Measurements from ENCODE around the gene MAPT.
"Not testable (repeated sequence)": the region's sequence is repeated elsewhere in the genome, so short reads cannot be mapped to it uniquely, and the experiment has no call there.

Gene MAPT

GRCh38 chr17:45896803-45897693 lies 2.7 kb downstream of the MAPT start:
- DNase-seq (ENCODE audit: low read depth in 2 of 2, low spot score in 1 of 2) = no peak

- no peak for DNase-seq (ENCODE audit: low read depth in 2 of 2, low spot score in 1 of 2)
Measured at GRCh38 chr17:45900136-45900535, 5.8 kb downstream of the MAPT start.

GRCh38 chr17:45900723-45901415 lies 6.5 kb downstream of the MAPT start:
- DNase-seq (ENCODE audit: low read depth in 2 of 2, low spot score in 1 of 2) = no peak

GRCh38 chr17:45902892-45903346 lies 8.6 kb downstream of the MAPT start:
- DNase-seq (ENCODE audit: low read depth in 2 of 2, low spot score in 1 of 2) = no peak

- DNase-seq (ENCODE audit: low read depth in 2 of 2, low spot score in 1 of 2) = no peak
Measured at GRCh38 chr17:45904866-45905265, 10.5 kb downstream of the MAPT start.

GRCh38 chr17:45905814-45906213 lies 11.5 kb downstream of the MAPT start:
- no peak for DNase-seq (ENCODE audit: low read depth in 2 of 2, low spot score in 1 of 2)

GRCh38 chr17:45906237-45906636 lies 11.9 kb downstream of the MAPT start:
- no peak for DNase-seq (ENCODE audit: low read depth in 2 of 2, low spot score in 1 of 2)

- DNase-seq (ENCODE audit: low read depth in 2 of 2, low spot score in 1 of 2) = no peak
Measured at GRCh38 chr17:45906927-45907622, 12.7 kb downstream of the MAPT start.

GRCh38 chr17:45907750-45908395 lies 13.5 kb downstream of the MAPT start:
- no peak for DNase-seq (ENCODE audit: low read depth in 2 of 2, low spot score in 1 of 2)

- no peak for DNase-seq (ENCODE audit: low read depth in 2 of 2, low spot score in 1 of 2)
Measured at GRCh38 chr17:45908460-45908859, 14.1 kb downstream of the MAPT start.

- DNase-seq (ENCODE audit: low read depth in 2 of 2, low spot score in 1 of 2) = no peak
Measured at GRCh38 chr17:45908935-45909334, 14.6 kb downstream of the MAPT start.

- no peak for DNase-seq (ENCODE audit: low read depth in 2 of 2, low spot score in 1 of 2)
Measured at GRCh38 chr17:45910667-45911066, 16.3 kb downstream of the MAPT start.

GRCh38 chr17:45912319-45912718 lies 18.0 kb downstream of the MAPT start:
- no peak for DNase-seq (ENCODE audit: low read depth in 2 of 2, low spot score in 1 of 2)

- DNase-seq (ENCODE audit: low read depth in 2 of 2, low spot score in 1 of 2) = not testable (repeated sequence)
Measured at GRCh38 chr17:45913030-45913429, 18.7 kb downstream of the MAPT start.

GRCh38 chr17:45914047-45914717 lies 19.8 kb downstream of the MAPT start:
- DNase-seq (ENCODE audit: low read depth in 2 of 2, low spot score in 1 of 2) = no peak

- no peak for DNase-seq (ENCODE audit: low read depth in 2 of 2, low spot score in 1 of 2)
Measured at GRCh38 chr17:45915263-45915662, 20.9 kb downstream of the MAPT start.

GRCh38 chr17:45917081-45917480 lies 22.7 kb downstream of the MAPT start:
- DNase-seq (ENCODE audit: low read depth in 2 of 2, low spot score in 1 of 2) = no peak

GRCh38 chr17:45918241-45918745 lies 23.9 kb downstream of the MAPT start:
- DNase-seq (ENCODE audit: low read depth in 2 of 2, low spot score in 1 of 2) = no peak

- no peak for DNase-seq (ENCODE audit: low read depth in 2 of 2, low spot score in 1 of 2)
Measured at GRCh38 chr17:45919136-45919535, 24.8 kb downstream of the MAPT start.

GRCh38 chr17:45920083-45920482 lies 25.7 kb downstream of the MAPT start:
- no peak for DNase-seq (ENCODE audit: low read depth in 2 of 2, low spot score in 1 of 2)
